T-helper 22 cell (primary cell): ENCODE results near the gene PAK5.

Experiments used
- DNase-seq: peaks from one replicate; pipeline ENCODE4 v3.0.0-alpha.2; 2020; ENCODE audit warnings: low read depth

PAK5 gene

GRCh38 chr20:9616455-9616805 lies 222.4 kb downstream of the PAK5 start:
- DNase-seq: no peak

GRCh38 chr20:9615766-9616454 lies 223.0 kb downstream of the PAK5 start:
- no peak for DNase-seq

GRCh38 chr20:9615118-9615517 lies 223.8 kb downstream of the PAK5 start:
- no peak for DNase-seq

- no peak for DNase-seq
Observed at GRCh38 chr20:9613871-9614270, 225.0 kb downstream of the PAK5 start.

GRCh38 chr20:9611921-9612320 lies 227.0 kb downstream of the PAK5 start:
- no peak for DNase-seq

GRCh38 chr20:9610665-9611064 lies 228.2 kb downstream of the PAK5 start:
- no peak for DNase-seq

GRCh38 chr20:9609887-9610502 lies 228.9 kb downstream of the PAK5 start:
- DNase-seq: no peak

- DNase-seq: no peak
Observed at GRCh38 chr20:9608639-9609340, 230.1 kb downstream of the PAK5 start.

- no peak for DNase-seq
Observed at GRCh38 chr20:9602847-9603183, 236.1 kb downstream of the PAK5 start.

- no peak for DNase-seq
Observed at GRCh38 chr20:9600562-9600961, 238.3 kb downstream of the PAK5 start.

GRCh38 chr20:9597547-9597946 lies 241.3 kb downstream of the PAK5 start:
- no peak for DNase-seq

GRCh38 chr20:9595763-9596162 lies 243.1 kb downstream of the PAK5 start:
- no peak for DNase-seq

- no peak for DNase-seq
Observed at GRCh38 chr20:9594284-9594875, 244.5 kb downstream of the PAK5 start.

- no peak for DNase-seq
Observed at GRCh38 chr20:9592419-9592818, 246.5 kb downstream of the PAK5 start.

- no peak for DNase-seq
Observed at GRCh38 chr20:9591080-9591479, 247.8 kb downstream of the PAK5 start.

GRCh38 chr20:9590189-9590588 lies 248.7 kb downstream of the PAK5 start:
- no peak for DNase-seq

GRCh38 chr20:9588706-9589105 lies 250.2 kb downstream of the PAK5 start:
- no peak for DNase-seq

- no peak for DNase-seq
Observed at GRCh38 chr20:9583151-9583550, 255.7 kb downstream of the PAK5 start.

GRCh38 chr20:9582137-9582536 lies 256.7 kb downstream of the PAK5 start:
- DNase-seq: no peak

GRCh38 chr20:9581509-9581908 lies 257.4 kb downstream of the PAK5 start:
- no peak for DNase-seq

GRCh38 chr20:9578594-9578993 lies 260.3 kb downstream of the PAK5 start:
- DNase-seq: no peak

- DNase-seq: no peak
Observed at GRCh38 chr20:9577397-9577796, 261.5 kb downstream of the PAK5 start.

GRCh38 chr20:9576695-9577094 lies 262.2 kb downstream of the PAK5 start:
- DNase-seq: no peak
